HG02840 (cell line): Measurements from ENCODE around the gene TTC9B.

Experiments
- ATAC-seq: cut with Tn5 transposase; IDR thresholded peaks from one replicate; pipeline ENCODE4 v1.9.1; 2021; ENCODE audit warnings: mild to moderate bottlenecking, moderate library complexity, moderate number of reproducible peaks; ENCODE audit not compliant: unreplicated experiment, low FRiP score

Gene TTC9B

GRCh38 chr19:40249781-40250180 lies 31.6 kb upstream of the TTC9B start:
- ATAC-seq, result no peak

GRCh38 chr19:40249201-40249600 lies 31.0 kb upstream of the TTC9B start:
- ATAC-seq, result no peak

GRCh38 chr19:40247735-40248262 lies 29.6 kb upstream of the TTC9B start:
- ATAC-seq, result no peak

- ATAC-seq, result no peak
These were observed 29.0 kb upstream of the TTC9B start for GRCh38 chr19:40247178-40247577.

GRCh38 chr19:40246292-40247073 lies 28.3 kb upstream of the TTC9B start:
- no peak for ATAC-seq

- ATAC-seq, result no peak
These were observed 27.4 kb upstream of the TTC9B start for GRCh38 chr19:40245506-40246128.

GRCh38 chr19:40244579-40245317 lies 26.6 kb upstream of the TTC9B start:
- ATAC-seq, result no peak

GRCh38 chr19:40243181-40243580 lies 25.0 kb upstream of the TTC9B start:
- no peak for ATAC-seq

GRCh38 chr19:40242480-40242879 lies 24.3 kb upstream of the TTC9B start:
- ATAC-seq, result no peak

GRCh38 chr19:40241809-40242384 lies 23.7 kb upstream of the TTC9B start:
- ATAC-seq, result no peak

- ATAC-seq, result no peak
These were observed 23.1 kb upstream of the TTC9B start for GRCh38 chr19:40241125-40241808.

GRCh38 chr19:40240332-40240731 lies 22.1 kb upstream of the TTC9B start:
- ATAC-seq, result no peak

- no peak for ATAC-seq
These were observed 21.4 kb upstream of the TTC9B start for GRCh38 chr19:40239415-40240226.

GRCh38 chr19:40238775-40239174 lies 20.6 kb upstream of the TTC9B start:
- ATAC-seq, result no peak

GRCh38 chr19:40237791-40238190 lies 19.6 kb upstream of the TTC9B start:
- no peak for ATAC-seq

GRCh38 chr19:40236366-40236765 lies 18.2 kb upstream of the TTC9B start:
- ATAC-seq, result no peak

GRCh38 chr19:40236026-40236355 lies 17.8 kb upstream of the TTC9B start:
- no peak for ATAC-seq

GRCh38 chr19:40235238-40236025 lies 17.2 kb upstream of the TTC9B start:
- ATAC-seq, result no peak
